Effector memory CD8-positive, alpha-beta T cell (primary cell): ENCODE measurements around the gene ITLN2.
"Not testable (repeated sequence)": the region's sequence is repeated elsewhere in the genome, so short reads cannot be mapped to it uniquely, and the experiment has no call there.

Experiments used
- ATAC-seq: fragments of 150-1000 bp; cut with Tn5 transposase; replicated peaks from 2 replicates; pipeline ENCODE4 v1.10.0; 2021; ENCODE audit warnings: mild to moderate bottlenecking, moderate library complexity
- DNase-seq, 3 experiments: peaks; one replicate each; pipeline ENCODE4 v3.0.0; 2021
- H3K27ac Mint-ChIP-seq, 2 donors: one replicate each; pipeline ENCODE4 v1.8.0; 2022; ENCODE audit warnings: mild to moderate bottlenecking in 2 of 2, mixed read lengths in 2 of 2, moderate library complexity in 2 of 2
- H3K27me3 Mint-ChIP-seq, 2 donors: one replicate each; pipeline ENCODE4 v1.8.0; 2022; ENCODE audit warnings: mixed read lengths in 2 of 2
- H3K36me3 Mint-ChIP-seq: one replicate; pipeline ENCODE4 v1.8.0; 2022; ENCODE audit warnings: mild to moderate bottlenecking, moderate library complexity, mixed read lengths; ENCODE audit not compliant: insufficient read depth
- H3K4me1 Mint-ChIP-seq, 2 donors: one replicate each; pipeline ENCODE4 v1.8.0; 2022; ENCODE audit warnings: low read depth in 2 of 2, mixed read lengths in 2 of 2
- H3K4me3 Mint-ChIP-seq, 2 donors: one replicate each; pipeline ENCODE4 v1.8.0; 2022; ENCODE audit warnings: mild to moderate bottlenecking in 2 of 2, mixed read lengths in 2 of 2, moderate library complexity in 2 of 2
- H3K9me3 Mint-ChIP-seq, 2 donors: one replicate each; pipeline ENCODE4 v1.8.0; 2022; ENCODE audit warnings: mixed read lengths in 2 of 2
- total RNA-seq, 9 experiments: gene quantifications; one replicate each; lab custom pipeline; 2026; lab: John Stamatoyannopoulos, UW

The ITLN2 gene
- 0 to 0.06 (median 0) reads per million in 9 experiments for total RNA-seq

DNA sequence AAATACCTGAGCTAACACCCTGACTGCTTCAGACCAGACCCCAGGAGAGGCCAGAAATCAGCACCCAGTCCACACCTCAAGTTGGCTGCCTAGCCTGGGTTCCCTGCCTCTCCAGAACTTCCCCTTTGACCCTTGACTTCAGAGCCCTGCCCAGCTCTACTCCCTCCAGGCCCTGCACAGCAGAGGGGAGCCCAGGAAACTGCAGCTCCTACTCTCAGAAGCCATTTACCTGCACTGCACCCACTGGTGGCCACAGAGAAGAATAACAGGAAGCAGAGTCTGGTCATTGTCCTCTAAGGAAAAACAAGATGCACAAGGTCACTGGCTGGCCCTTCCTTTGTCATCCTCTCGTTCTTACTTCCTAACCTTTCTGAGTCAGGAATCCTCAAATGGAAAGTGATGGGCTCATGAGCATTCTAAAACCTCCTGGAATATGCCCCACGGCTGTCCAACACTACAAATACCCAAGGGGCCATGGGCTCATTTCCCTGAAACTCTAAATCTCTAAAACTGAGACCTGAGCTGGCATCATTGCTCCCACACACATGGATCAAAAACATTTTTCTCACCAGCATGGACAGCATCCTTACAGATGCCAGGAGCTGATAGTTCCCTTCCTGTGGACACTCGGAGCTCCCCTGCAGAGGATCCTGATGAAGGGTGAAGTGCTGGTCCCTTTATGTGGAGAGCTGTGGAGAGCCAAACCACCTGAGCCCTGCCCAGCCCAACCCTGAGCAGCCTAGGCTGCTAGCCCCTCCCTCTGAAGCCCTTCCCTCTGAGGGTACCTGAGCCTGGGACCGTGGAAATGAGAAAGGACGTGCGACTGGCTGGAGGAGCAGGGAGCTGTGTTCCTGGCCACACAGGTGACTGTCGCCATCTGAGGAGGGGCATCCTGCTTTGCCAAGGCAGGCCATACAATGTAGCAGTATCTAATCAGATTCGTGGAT, at the start of gene ITLN2:
ITLN2 (minus strand) TSS at position 652 of the 947 bp plus-strand sequence; CDS start at position 584, 68 bp downstream.
- Mint-ChIP-seq H3K27ac (peak within 1 kb of the TSS in 1 of 2 donors; percentile 51), H3K27me3 (no peaks in the 10 kb centered on the region), H3K36me3 (no peaks in the 10 kb centered on the region), H3K4me1 (peaks cover 8 to 13% of the 10 kb centered on the region in 2 donors), H3K4me3 (no peak within 1 kb of the TSS), H3K9me3 (no peaks in the 10 kb centered on the region)
- ATAC-seq (peak; percentile 70), DNase-seq (peak; percentile 22 to 38 (median 25))

DNA sequence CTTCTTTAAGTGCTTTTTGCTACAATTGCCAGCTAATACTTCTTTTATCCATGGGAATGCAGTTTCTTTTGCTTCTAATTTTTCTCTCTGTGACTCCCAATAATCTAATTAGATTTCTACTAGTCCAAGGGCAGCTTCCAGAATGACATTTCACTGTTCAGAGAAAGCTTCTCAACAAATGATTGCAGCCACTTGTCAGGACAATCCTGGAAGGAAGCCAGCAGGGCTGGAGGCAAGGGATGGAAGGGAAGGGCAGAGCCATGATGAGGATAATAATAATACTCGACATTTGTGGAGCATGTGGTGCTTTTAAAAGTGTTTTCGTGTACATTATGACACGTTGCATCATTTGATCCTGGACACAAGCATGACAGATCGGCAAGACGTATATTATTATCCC, 46.9 kb upstream of the ITLN2 start:
- Mint-ChIP-seq H3K9me3 (no peaks in the 10 kb centered on the region), H3K27ac (no peak overlapping the region), H3K27me3 (no peaks in the 10 kb centered on the region), H3K4me1 (peaks cover 8 to 9% of the 10 kb centered on the region in 2 donors), H3K4me3 (no peak overlapping the region), H3K36me3 (peaks cover 7% of the 10 kb centered on the region)
- DNase-seq (no peak), ATAC-seq (no peak)

DNA sequence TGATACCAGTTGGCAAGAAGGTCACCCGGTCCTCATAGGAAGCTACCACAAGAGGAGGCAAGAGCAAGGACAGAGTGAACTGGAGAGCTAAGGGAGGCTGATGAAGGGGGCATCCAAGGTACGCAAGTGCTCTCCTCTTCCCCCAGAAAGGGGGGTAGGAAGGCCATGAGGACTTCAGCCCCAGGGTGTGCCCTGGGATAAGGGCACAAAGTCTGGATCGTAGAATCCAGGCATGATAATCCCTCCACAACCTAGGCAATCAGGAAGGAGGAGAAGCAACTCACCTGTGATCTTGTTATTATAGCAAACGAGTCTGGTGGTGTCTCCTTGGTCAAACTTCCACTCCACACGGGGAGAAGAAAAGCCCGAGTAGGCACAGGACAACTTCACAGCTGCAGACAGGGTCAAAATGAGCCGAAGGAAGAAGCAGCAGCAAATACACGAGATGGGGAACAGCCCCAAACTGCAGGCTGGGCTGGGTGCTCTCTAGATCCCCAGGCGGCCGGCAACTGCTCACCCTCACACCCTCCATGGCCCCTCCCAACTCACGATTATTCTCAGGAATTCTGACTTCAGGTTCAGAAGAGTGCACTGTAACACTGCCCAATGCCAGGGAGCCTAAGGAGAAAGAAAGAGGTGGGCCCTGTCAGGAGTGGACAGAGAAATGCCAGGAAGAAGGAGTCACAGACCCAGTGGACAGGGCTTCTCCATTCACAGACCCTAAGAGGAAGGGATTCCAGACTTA, 46.3 kb upstream of the ITLN2 start:
- peaks cover 7 to 8% of the 10 kb centered on the region in 2 donors for H3K4me1 Mint-ChIP-seq
- peaks cover 7% of the 10 kb centered on the region for H3K36me3 Mint-ChIP-seq
- H3K27ac Mint-ChIP-seq: no peak overlapping the region
- no peak for ATAC-seq
- no peak for DNase-seq
- no peaks in the 10 kb centered on the region for H3K27me3 Mint-ChIP-seq
- H3K9me3 Mint-ChIP-seq: no peaks in the 10 kb centered on the region
- H3K4me3 Mint-ChIP-seq: no peak overlapping the region

DNA sequence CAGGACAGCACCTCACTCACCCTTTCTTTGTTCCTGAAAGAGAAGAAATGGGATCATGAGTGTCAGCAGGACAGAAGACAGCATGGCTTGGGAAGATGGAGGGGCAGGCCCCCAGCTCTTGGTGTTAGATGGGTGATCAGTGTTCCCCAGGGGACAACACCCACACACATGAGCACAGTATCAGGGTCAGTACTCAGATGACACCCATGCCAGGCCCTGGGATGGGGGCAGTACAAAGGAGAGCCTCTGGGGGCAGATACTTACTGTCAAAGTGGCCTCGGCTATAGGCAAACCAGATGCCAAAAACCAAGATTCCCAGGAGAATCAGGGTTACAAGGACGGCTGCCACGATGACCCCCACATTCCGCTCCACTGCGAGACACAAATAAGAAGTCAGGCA, 44.8 kb upstream of the ITLN2 start:
- no peak for ATAC-seq
- H3K27ac Mint-ChIP-seq: no peak overlapping the region
- H3K27me3 Mint-ChIP-seq: no peaks in the 10 kb centered on the region
- no peaks in the 10 kb centered on the region for H3K9me3 Mint-ChIP-seq
- H3K4me1 Mint-ChIP-seq: peaks cover 7 to 8% of the 10 kb centered on the region in 2 donors
- H3K4me3 Mint-ChIP-seq: no peak overlapping the region
- peaks cover 7% of the 10 kb centered on the region for H3K36me3 Mint-ChIP-seq
- DNase-seq: no peak

DNA sequence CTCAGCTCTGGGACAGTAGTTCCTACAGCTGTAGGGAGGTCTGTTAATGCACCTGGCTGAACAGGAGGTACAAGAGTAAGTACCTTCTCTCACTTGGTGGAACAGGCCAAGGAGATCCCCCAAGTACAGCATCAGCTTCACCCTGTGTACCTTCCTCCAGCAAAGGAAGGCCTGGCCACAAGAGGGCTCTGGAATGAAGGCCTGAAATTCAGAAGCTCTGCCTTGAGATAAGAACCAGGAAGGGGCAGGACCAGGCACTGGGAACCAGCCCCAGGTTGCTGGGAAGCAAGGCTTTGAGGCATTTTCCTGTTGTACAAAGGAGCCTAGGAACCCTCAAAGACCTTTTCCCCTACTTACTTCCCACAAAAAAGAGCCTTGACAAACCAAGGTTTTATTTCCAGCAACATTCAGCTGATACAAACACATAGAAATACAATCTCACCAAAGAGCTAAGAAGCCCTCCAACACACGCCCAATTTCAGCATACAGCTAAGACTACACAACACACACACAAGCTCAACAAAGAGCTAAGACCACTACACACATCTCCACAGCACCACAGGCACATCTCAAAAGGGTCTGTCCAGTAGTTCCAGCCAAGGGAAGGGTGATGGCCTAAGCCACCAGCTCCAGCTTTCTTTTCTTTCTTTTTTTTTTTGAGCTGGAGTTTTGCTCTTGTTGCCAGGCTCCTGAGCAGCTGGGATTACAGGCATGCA, 42.9 kb upstream of the ITLN2 start:
- H3K27me3 Mint-ChIP-seq: no peaks in the 10 kb centered on the region
- no peaks in the 10 kb centered on the region for H3K9me3 Mint-ChIP-seq
- peak overlapping the region in 1 of 2 donors; percentile 70 for H3K27ac Mint-ChIP-seq
- H3K4me3 Mint-ChIP-seq: no peak overlapping the region
- peaks cover 7 to 8% of the 10 kb centered on the region in 2 donors for H3K4me1 Mint-ChIP-seq
- peaks cover 7% of the 10 kb centered on the region for H3K36me3 Mint-ChIP-seq
- ATAC-seq (peak; percentile 73), DNase-seq (peak; percentile 18 to 39 (median 20))

DNA sequence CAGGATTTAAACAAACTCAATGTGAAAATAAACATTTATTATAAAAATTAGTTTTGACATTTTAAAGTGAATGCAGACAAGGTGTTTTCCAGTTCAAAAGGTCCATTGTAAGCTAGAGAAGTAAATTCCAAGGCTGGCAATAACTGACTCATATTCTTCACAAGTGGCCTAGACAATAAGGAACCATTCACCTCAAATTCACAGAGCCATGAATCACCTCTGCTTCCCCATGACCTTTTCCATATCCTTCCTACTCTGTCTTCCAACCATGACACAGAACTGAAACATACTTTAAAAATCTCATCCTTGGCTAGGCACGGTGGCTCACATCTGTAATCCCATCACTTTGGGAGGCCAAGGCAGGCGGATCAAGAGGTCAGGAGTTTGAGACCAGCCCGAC, 41.6 kb upstream of the ITLN2 start:
- H3K36me3 Mint-ChIP-seq: peaks cover 7% of the 10 kb centered on the region
- peaks cover 7 to 8% of the 10 kb centered on the region in 2 donors for H3K4me1 Mint-ChIP-seq
- H3K27me3 Mint-ChIP-seq: no peaks in the 10 kb centered on the region
- ATAC-seq (no peak), DNase-seq (no peak)
- H3K27ac Mint-ChIP-seq: peak overlapping the region in 1 of 2 donors; percentile 70
- H3K4me3 Mint-ChIP-seq: no peak overlapping the region
- H3K9me3 Mint-ChIP-seq: no peaks in the 10 kb centered on the region

DNA sequence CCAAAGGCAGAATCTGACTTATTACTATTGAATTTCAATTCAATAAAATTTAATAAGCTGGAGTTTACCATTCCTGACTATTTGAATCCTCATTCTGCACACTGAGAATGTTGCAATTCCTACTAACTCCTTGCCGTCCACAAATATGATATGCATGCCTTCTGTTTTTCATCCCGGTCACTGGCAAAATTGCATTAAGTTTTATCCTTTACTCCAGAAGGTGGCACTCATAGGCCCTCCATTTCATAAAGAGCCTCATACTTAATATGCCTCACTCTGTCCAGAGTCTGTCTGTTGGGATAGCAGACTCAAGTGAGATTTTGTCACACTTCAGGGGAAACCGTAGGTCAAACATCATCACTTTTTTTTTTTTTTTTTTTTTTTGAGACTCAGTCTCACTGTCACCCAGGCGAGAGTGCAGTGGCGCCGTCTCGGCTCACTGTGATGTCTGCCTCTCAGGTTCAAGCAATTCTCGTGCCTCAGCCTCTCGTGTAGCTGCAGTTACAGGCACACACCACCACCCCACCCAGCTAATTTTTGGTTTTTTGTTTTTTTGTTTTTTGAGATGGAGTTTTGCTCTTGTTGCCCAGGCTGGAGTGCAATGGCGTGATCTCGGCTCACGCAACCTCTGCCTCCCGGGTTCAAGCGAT, 39.1 kb upstream of the ITLN2 start:
- Mint-ChIP-seq H3K4me1 (peaks cover 7 to 8% of the 10 kb centered on the region in 2 donors), H3K4me3 (no peak overlapping the region), H3K27me3 (no peaks in the 10 kb centered on the region), H3K9me3 (no peaks in the 10 kb centered on the region), H3K36me3 (peaks cover 10% of the 10 kb centered on the region), H3K27ac (no peak overlapping the region)
- ATAC-seq (no peak), DNase-seq (no peak)

DNA sequence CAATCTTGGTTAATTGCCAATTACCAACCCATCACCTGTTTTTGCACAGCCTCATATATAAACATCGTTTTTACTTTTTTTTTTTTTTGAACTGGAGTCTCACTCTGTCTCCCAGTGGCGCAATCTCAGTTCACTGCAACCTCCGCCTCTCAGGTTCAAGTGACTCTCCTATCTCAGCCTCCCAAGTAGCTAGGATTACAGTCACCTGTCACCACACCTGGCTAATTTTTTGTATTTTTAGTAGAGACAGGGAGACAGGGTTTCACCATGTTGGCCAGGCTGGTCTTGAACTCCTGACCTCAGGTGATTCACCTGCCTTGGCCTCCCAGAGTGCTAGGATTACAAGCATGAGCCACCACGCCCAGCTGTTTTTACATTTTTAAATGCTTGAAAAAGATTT, 37.4 kb upstream of the ITLN2 start:
- H3K36me3 Mint-ChIP-seq, H3K27me3 Mint-ChIP-seq, H3K9me3 Mint-ChIP-seq, H3K4me3 Mint-ChIP-seq, DNase-seq, H3K27ac Mint-ChIP-seq, ATAC-seq, H3K4me1 Mint-ChIP-seq: not testable (repeated sequence)

DNA sequence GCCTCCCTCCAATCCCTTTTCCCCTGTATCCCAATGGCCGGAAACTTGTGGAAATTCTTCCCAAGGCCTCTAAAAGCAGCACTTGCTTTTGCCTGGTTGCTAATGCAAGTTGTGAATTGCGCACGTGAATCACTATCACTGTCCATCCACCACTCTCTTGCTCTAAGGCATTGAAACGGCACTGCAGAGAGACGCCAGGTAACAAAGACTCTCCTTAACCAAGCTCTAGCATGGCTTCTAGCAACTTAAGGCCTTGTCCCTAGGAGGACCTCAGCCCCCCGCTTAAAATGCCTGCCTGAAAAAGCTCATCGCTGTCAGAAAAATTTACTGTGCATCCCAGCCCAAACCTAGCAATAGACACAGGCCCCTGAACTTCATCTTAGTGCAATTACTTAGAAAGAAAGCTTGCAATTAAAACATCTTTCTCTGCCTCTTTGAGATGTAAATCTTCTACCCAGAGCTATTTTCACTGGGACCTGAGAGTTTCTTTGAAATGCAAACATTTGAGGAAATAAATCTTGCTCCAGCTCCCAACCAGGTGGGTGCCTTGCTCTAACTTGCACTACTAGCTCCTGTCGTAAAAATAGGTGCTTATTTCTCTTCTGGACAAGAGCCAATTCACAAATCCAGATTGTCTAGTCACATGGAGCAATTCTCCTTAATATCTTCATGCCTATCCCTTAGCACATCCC, 32.9 kb upstream of the ITLN2 start:
- Mint-ChIP-seq H3K4me1 (no peaks in the 10 kb centered on the region), H3K9me3 (no peaks in the 10 kb centered on the region), H3K27me3 (peaks cover 1 to 5% of the 10 kb centered on the region in 2 donors), H3K4me3 (no peak overlapping the region), H3K27ac (no peak overlapping the region), H3K36me3 (peaks cover 6% of the 10 kb centered on the region)
- DNase-seq: no peak
- ATAC-seq: no peak

DNA sequence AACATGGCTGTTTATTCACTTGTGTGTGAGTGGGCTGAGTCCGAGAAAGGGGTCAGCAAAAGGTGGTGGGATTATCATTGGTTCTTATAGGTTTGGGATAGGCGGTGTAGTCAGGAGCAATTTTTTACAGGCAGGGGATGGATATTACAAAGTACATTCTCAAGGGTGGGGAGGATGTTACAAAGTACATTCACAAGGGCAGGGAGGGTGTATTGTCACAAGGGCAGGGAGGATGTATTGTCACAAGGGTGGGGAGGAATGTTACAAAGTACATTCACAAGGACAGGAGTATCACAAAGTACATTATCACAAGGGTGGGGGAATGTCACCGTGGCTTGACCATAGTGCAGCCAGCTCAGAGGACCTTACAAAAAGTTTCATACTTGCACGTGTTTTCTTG, 31.1 kb upstream of the ITLN2 start:
- Mint-ChIP-seq H3K4me1 (peaks cover 0 to 7% of the 10 kb centered on the region in 2 donors), H3K36me3 (peaks cover 11% of the 10 kb centered on the region), H3K4me3 (no peak overlapping the region), H3K9me3 (no peaks in the 10 kb centered on the region), H3K27ac (no peak overlapping the region), H3K27me3 (peaks cover 15 to 23% of the 10 kb centered on the region in 2 donors)
- DNase-seq (no peak), ATAC-seq (no peak)

DNA sequence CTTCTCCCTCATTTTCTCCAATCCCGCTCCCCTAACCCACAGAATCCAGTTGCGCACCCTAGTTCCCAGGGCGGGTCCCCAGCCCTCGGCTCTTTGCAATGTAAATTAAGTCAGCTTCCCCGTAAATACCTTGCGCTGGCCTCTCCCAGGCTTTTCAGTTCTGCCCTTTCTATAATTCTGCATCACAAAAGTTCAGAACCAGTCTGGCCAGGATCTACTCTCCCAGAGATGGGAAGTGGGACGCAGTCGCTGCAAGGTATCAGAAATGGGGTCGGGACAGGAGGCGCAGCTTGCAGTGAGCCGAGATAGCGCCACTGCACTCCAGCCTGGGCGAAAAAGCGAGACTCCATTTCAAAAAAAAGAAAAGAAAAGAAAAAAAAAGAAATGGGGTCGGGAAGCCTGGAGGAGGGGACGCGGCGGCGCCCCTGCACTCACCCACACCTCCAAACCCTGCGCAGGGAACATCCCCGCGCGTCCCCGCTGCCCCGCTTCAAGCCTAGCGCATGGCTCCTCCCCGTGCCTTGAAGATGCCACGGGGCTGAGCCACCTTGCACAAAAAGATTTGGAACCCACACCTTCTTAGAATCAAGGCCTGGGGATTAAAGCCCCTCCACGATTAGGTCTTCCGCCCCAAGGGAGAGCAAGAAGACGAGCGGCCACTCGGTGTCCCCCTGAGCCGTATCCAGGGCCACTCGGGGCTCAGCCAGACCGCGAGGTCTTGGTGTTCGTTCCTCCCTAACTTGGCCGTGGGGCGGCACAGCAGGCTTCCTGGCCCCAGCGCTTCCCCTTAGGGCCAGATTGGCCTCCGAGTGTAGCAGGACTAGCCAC, 27.2 kb upstream of the ITLN2 start:
- Mint-ChIP-seq H3K36me3 (peaks cover 5% of the 10 kb centered on the region), H3K27ac (no peak overlapping the region), H3K9me3 (no peaks in the 10 kb centered on the region), H3K4me3 (peak overlapping the region; percentile 41 to 61), H3K4me1 (peaks cover 0 to 7% of the 10 kb centered on the region in 2 donors), H3K27me3 (peaks cover 15 to 24% of the 10 kb centered on the region in 2 donors)
- ATAC-seq: peak; percentile 63
- no peak for DNase-seq

DNA sequence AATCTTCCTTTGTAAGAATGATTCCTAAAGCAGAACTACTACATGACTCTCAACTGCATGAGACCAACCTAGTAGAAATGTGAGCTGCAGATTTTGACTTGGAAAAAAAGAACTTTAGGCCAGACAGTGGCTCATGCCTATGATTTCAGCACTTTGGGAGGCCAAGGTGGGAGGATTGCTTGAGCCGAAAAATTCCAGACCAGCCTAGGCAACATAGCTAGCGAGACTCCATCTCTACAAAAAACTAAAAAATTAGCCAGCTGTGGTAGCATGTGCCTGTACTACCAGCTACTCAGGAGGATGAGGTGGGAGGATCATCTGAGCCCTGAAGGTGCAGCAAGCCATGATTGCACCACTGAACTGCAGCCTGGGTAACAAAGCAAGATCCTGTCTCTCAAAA, 24.7 kb upstream of the ITLN2 start:
- peaks cover 27 to 41% of the 10 kb centered on the region in 2 donors for H3K27me3 Mint-ChIP-seq
- no peak overlapping the region for H3K4me3 Mint-ChIP-seq
- peaks cover 5% of the 10 kb centered on the region for H3K36me3 Mint-ChIP-seq
- ATAC-seq (no peak), DNase-seq (no peak)
- no peak overlapping the region for H3K27ac Mint-ChIP-seq
- peaks cover 0 to 7% of the 10 kb centered on the region in 2 donors for H3K4me1 Mint-ChIP-seq
- no peaks in the 10 kb centered on the region for H3K9me3 Mint-ChIP-seq
